GM12878 (cell line): ENCODE data around the gene TNRC6C. TPM values are rescaled to one million over a fixed set of nuclear protein-coding genes. Genes with fewer than 3 reads are reported as not detected.

Experiments
- ATAC-seq: fragments of 200-7000 bp; cut with Tn5 transposase; 3 replicates; pipeline ENCODE4 v1.9.1; 2020; ENCODE audit warnings: mild to moderate bottlenecking, moderate library complexity
- BruUV-seq: library from RNA; stranded (reverse); fragments of 400-500 nt; replicated peaks from 2 replicates; lab custom pipeline; 2021; lab: Mats Ljungman, UMichigan
- CTCF ChIA-PET: fragments of 300-600 bp; sonication (Branson Sonifier 250); formaldehyde crosslinking; extraction: SDS; loops from one replicate; lab custom pipeline; 2021; ENCODE audit warnings: inconsistent platforms; lab: Yijun Ruan, JAX
- POLR2A ChIA-PET: fragments of 350-600 bp; formaldehyde crosslinking; extraction: SDS; loops from one replicate; lab custom pipeline; 2021; ENCODE audit warnings: inconsistent platforms; lab: Charles Lee
- RAD21 ChIA-PET: fragments of 300-600 bp; sonication (Branson Sonifier 250); formaldehyde crosslinking; loops from one replicate; lab custom pipeline; 2023; ENCODE audit warnings: antibody characterized with exemption; ENCODE audit not compliant: unreplicated experiment; lab: Charles Lee
- SMC1A ChIA-PET: fragments of 300-600 bp; sonication (Branson Sonifier 250); formaldehyde crosslinking; loops from one replicate; lab custom pipeline; 2023; ENCODE audit not compliant: unreplicated experiment, uncharacterized antibody; lab: Charles Lee
- DNase-seq: peaks from one replicate; pipeline ENCODE4 v3.0.0-alpha.2; 2011; ENCODE audit warnings: low read depth, low spot score
- FAIRE-seq: peaks from 3 replicates; lab custom pipeline; 2011; peaks lifted over from hg19 to GRCh38; lab: Jason Lieb, UNC
- H2AFZ ChIP-seq: 2 replicates; pipeline ENCODE4 v1.6.0; 2011; ENCODE audit warnings: low read depth, low read length, control low read depth; ENCODE audit not compliant: control insufficient read depth
- H3K27ac ChIP-seq: 2 replicates; pipeline ENCODE4 v1.5.1; 2011; ENCODE audit warnings: control low read depth; ENCODE audit not compliant: control insufficient read depth, insufficient read depth
- H3K27me3 ChIP-seq, 2 experiments: replicated peaks in 1 of 2; 2 replicates each; pipeline versions ENCODE4 v1.6.0 to v1.6.1; 2011; ENCODE audit warnings: low read length in 1 of 2; ENCODE audit not compliant: control insufficient read depth in 2 of 2, insufficient read depth in 2 of 2
- H3K36me3 ChIP-seq, 2 experiments: 2 replicates each; pipeline ENCODE4 v1.5.1; 2011; ENCODE audit warnings: low read length in 1 of 2; ENCODE audit not compliant: control insufficient read depth in 2 of 2, insufficient read depth in 2 of 2
- H3K4me1 ChIP-seq: 2 replicates; pipeline ENCODE4 v1.6.1; 2011; ENCODE audit warnings: mild to moderate bottlenecking, low read length, moderate library complexity, mixed read lengths; ENCODE audit not compliant: control insufficient read depth, insufficient read depth
- H3K4me2 ChIP-seq: 2 replicates; pipeline ENCODE4 v1.6.0; 2011; ENCODE audit warnings: control low read depth; ENCODE audit not compliant: control insufficient read depth, insufficient read depth
- H3K4me3 ChIP-seq: fragments of 200-600 bp; sonication (generic); 2 replicates; pipeline ENCODE4 v1.5.1; 2016
- H3K79me2 ChIP-seq: 2 replicates; pipeline ENCODE4 v1.6.0; 2011; ENCODE audit warnings: low read length; ENCODE audit not compliant: control insufficient read depth, insufficient read depth
- H3K9ac ChIP-seq: 2 replicates; pipeline ENCODE4 v1.8.0; 2011; ENCODE audit warnings: low read length, control low read depth, mixed read lengths; ENCODE audit not compliant: control insufficient read depth, insufficient read depth
- H3K9me3 ChIP-seq: replicated peaks from 3 replicates; pipeline ENCODE4 v1.5.1; 2011; ENCODE audit warnings: mild to moderate bottlenecking, low read length; ENCODE audit not compliant: control insufficient read depth, insufficient read depth
- H4K20me1 ChIP-seq: 2 replicates; pipeline ENCODE4 v1.6.0; 2011; ENCODE audit not compliant: control insufficient read depth, insufficient read depth
- IKZF1 ChIP-seq: fragments of 450-650 bp; conservative IDR thresholded peaks from 2 replicates; pipeline ENCODE4 v1.6.1; 2017; ENCODE audit warnings: antibody characterized with exemption, mild to moderate bottlenecking
- LARP7 ChIP-seq: fragments of 450-650 bp; IDR thresholded peaks from 2 replicates; pipeline ENCODE4 v1.6.1; 2017; ENCODE audit warnings: mild to moderate bottlenecking
- POLR2A ChIP-seq: IDR thresholded peaks from 2 replicates; pipeline ENCODE4 v1.6.1; 2011; ENCODE audit warnings: low read depth, mild to moderate bottlenecking, low read length
- SMARCA5 ChIP-seq: fragments of 450-650 bp; IDR thresholded peaks from 2 replicates; pipeline ENCODE4 v1.6.1; 2017; ENCODE audit warnings: mild to moderate bottlenecking
- whole genome bisulfite sequencing: methylation state at CpG from one replicate; pipeline ENCODE4 v1.1.6; 2016; ENCODE audit warnings: low lambda C conversion rate; ENCODE audit not compliant: insufficient replicate concordance, insufficient coverage; ENCODE audit errors: missing lambda C conversion rate; 5-methylcytosine and 5-hydroxymethylcytosine counted together
- in situ Hi-C: fragments of 300-500 bp; cut with MboI; formaldehyde crosslinking; loops from 9 replicates; pipeline ENCODE4 v1.14.3; 2018; ENCODE audit warnings: mixed read lengths
- intact Hi-C: fragments of 100-400 bp; cut with micrococcal nuclease; formaldehyde crosslinking; loops from one replicate; pipeline ENCODE4 v1.14.2; 2022; ENCODE audit not compliant: unreplicated experiment
- polyA plus RNA-seq, 11 experiments: library from polyadenylated mRNA; depleted of rRNA in 4 of 11; unstranded in 6 of 11; stranded (reverse) in 5 of 11; fragments of >200 nt; fragmentation: Nextera tagmentation in 4 of 11; fragmentation: Illumina TruSeq in 1 of 11; extraction: Ambion mirVana in 4 of 11; extraction: Trizol in 1 of 11; gene quantifications; 1 replicate in 1 of 11; 2 replicates in 10 of 11; pipeline versions ENCODE4 v1.2.1 to v1.2.3, GENCODE V29; 2011 to 2016; ENCODE audit warnings: inconsistent platforms in 2 of 11, missing spikeins in 2 of 11, low read depth in 1 of 11
- total RNA-seq, 4 experiments: library from RNA; depleted of rRNA in 3 of 4; stranded (reverse); fragments of >200 nt in 3 of 4; fragmentation: Illumina TruSeq in 1 of 4; extraction: Trizol in 1 of 4; gene quantifications; 2 replicates each; pipeline versions ENCODE4 v1.2.1 to v1.2.3, GENCODE V29; 2013 to 2021

TNRC6C gene
- total and polyA plus RNA-seq, 10 of the 15 experiments (the other 5 are each of a cell fraction or from before 2014, with no cell fraction given): 0.40 to 6.1 (median 0.96) TPM

DNA sequence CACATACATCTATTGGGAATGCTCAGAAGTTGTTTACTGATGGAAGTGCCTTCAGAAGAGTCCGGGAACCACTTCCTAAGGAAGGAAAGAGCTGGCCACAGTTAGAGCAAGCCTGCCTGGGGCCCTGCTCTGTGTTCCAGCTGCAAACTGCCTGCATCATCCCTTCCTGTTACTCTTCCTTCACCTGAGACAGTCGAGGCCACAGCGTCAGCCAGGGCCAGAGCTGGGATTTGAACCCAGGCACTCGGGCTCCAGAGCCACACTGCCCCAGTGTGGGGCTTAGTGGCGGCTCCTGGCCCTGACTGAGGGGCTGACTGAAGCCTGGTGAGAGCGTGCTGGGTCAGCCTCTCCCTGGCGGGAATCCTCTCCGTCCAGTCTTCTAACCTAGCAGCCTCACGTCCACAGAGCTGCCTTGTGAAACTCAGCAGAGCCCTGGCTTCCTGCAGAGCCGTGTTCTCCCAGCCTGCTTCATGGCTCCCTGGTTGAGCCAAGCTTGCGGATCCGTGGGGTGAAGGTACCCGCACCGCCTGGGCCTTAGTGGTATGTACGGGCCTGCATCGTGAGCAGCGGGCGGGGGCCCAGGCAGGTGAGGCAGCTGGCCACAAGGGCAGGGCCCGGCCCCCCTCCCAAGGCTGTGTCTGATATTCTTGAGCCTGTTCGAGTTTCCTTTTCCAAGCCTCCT is 183.1 kb downstream of the TNRC6C start:
- intact Hi-C loops (no loop called here), in situ Hi-C loops (no loop called here)
- Histone ChIP-seq H3K4me2 (0 out of 2 replicates have a peak overlapping the region, but pooled peaks have one; percentile 14), H3K36me3 (peaks cover 2 to 5% of the 10 kb centered on the region in 2 experiments; a peak in 3 of 4 replicates), H3K4me1 (peaks cover 69% of the 10 kb centered on the region), H2AFZ (no peak overlapping the region), H3K27ac (peak overlapping the region; percentile 26; the same call in 1 of the 2 replicates), H3K9me3 (no peaks in the 10 kb centered on the region), H4K20me1 (no peaks in the 10 kb centered on the region), H3K27me3 (no peaks in the 10 kb centered on the region), H3K79me2 (peaks cover 7% of the 10 kb centered on the region), H3K9ac (no peak overlapping the region), H3K4me3 (no peak overlapping the region)
- ChIA-PET CTCF (interaction anchor here (0.7 to 5.0 kb wide), 7 partner anchors 13 to 110 kb away, joined by 3 to 51 read pairs (median 3); no protein-coding TSS in a partner anchor), RAD21 (interaction anchor here (0.7 to 1.9 kb wide), 10 partner anchors 11 to 74 kb away, joined by 3 to 13 read pairs (median 6); partner anchors contain the start of genes TMC6 and TMC8), SMC1A (interaction anchor here (0.6 to 2.0 kb wide), 6 partner anchors 11 to 110 kb away, joined by 3 to 9 read pairs (median 4); no protein-coding TSS in a partner anchor), POLR2A (interaction anchor here (0.6 to 5.1 kb wide), 12 partner anchors 8 to 697 kb away, joined by 3 to 37 read pairs (median 7); partner anchors contain the start of gene TMC8)
- ATAC-seq: no peak
- no peak for TF ChIP-seq SMARCA5
- TF ChIP-seq IKZF1: 0 out of 2 replicates have a peak, but pooled peaks have one; percentile 27
- no peak for TF ChIP-seq LARP7
- peak; percentile 35; the same call in 1 of the 2 replicates for TF ChIP-seq POLR2A
- no peak for DNase-seq
- BruUV-seq: no TSS peak
- 90% methylated on average over 16 of the region's 20 CpGs for WGBS
- no peak for FAIRE-seq
